Effector memory CD4-positive, alpha-beta T cell (primary cell): ENCODE measurements around the gene TENM4.
"Not testable (repeated sequence)": the region's sequence is repeated elsewhere in the genome, so short reads cannot be mapped to it uniquely, and the experiment has no call there.

Experiments used
- DNase-seq, 3 donors: peaks; one replicate each; pipeline ENCODE4 v3.0.0-alpha.2; 2020
- H3K27ac ChIP-seq: 2 replicates; pipeline ENCODE4 v1.7.0; 2013; ENCODE audit warnings: mild to moderate bottlenecking, low read length, moderate library complexity; ENCODE audit not compliant: insufficient read depth, poor library complexity, severe bottlenecking
- H3K27me3 ChIP-seq: replicated peaks from 2 replicates; pipeline ENCODE4 v1.7.0; 2013; ENCODE audit warnings: mild to moderate bottlenecking, low read length; ENCODE audit not compliant: insufficient read depth, control insufficient read depth, poor library complexity, severe bottlenecking
- H3K36me3 ChIP-seq: 2 replicates; pipeline ENCODE4 v1.7.0; 2013; ENCODE audit warnings: mild to moderate bottlenecking, low read length, moderate library complexity; ENCODE audit not compliant: control insufficient read depth, insufficient read depth
- H3K4me1 ChIP-seq: 2 replicates; pipeline ENCODE4 v1.7.0; 2013; ENCODE audit warnings: low read length, mild to moderate bottlenecking; ENCODE audit not compliant: control insufficient read depth, insufficient read depth, poor library complexity, severe bottlenecking
- H3K4me3 ChIP-seq: 2 replicates; pipeline ENCODE4 v1.7.0; 2013; ENCODE audit warnings: low read length, low read depth, mild to moderate bottlenecking; ENCODE audit not compliant: insufficient read depth, poor library complexity, severe bottlenecking
- H3K9me3 ChIP-seq: 2 replicates; pipeline ENCODE4 v1.7.0; 2013; ENCODE audit warnings: mild to moderate bottlenecking, low read length, moderate library complexity; ENCODE audit not compliant: control insufficient read depth

Gene TENM4

GRCh38 chr11:78831571-78831970 is 609.3 kb downstream of the TENM4 start:
- H3K27me3 ChIP-seq = no peaks in the 10 kb centered on the region
- H3K36me3 ChIP-seq = no peaks in the 10 kb centered on the region
- H3K4me1 ChIP-seq = no peaks in the 10 kb centered on the region
- H3K9me3 ChIP-seq = no peaks in the 10 kb centered on the region
- no peak overlapping the region for H3K4me3 ChIP-seq
- H3K27ac ChIP-seq = no peak overlapping the region
- DNase-seq = no peak

GRCh38 chr11:78830277-78830819 is 610.5 kb downstream of the TENM4 start:
- Histone ChIP-seq H3K4me1 (no peaks in the 10 kb centered on the region), H3K9me3 (no peaks in the 10 kb centered on the region), H3K4me3 (no peak overlapping the region), H3K27ac (no peak overlapping the region), H3K36me3 (no peaks in the 10 kb centered on the region), H3K27me3 (no peaks in the 10 kb centered on the region)
- no peak for DNase-seq

DNA sequence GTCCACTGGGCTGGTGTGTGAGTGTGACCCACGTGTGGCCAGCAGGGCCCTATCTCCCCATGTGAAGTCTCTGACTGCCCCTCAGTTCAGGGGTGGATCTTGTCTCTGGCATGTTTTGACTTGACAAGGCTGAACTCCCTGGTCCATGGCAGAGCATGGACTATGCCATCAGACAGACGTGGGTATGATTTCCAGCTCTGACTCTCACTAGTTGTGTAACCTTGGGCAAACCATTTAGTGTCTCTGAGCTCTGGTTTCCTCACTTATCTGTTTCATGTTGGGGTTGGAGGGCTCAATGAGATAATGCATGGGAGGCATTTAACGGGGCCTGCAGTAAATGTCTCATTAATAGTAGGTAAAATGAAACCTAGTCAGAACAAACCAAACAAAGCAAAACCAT is 611.7 kb downstream of the TENM4 start:
- DNase-seq = no peak
- Histone ChIP-seq H3K27me3 (no peaks in the 10 kb centered on the region), H3K4me1 (no peaks in the 10 kb centered on the region), H3K9me3 (no peaks in the 10 kb centered on the region), H3K36me3 (no peaks in the 10 kb centered on the region), H3K4me3 (no peak overlapping the region), H3K27ac (no peak overlapping the region)

DNA sequence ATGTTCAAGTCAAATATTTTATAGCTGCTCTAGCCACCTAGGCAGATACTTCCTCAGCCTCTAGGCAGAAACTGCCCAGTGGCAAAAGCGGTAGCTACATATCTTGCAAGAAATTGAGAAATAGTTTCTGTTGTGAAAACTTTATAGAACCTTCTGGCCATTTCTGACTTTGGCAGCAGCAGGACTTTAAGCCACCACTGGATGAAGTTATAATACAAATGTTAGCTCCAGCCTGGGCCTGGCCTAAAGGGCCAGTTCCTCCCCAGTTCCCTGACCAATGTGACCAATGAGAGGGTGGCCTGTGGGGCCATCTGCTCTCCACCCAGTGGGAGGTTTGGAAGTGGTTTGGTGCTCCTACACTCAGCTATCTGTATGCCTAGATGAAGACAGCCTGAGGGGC is 612.2 kb downstream of the TENM4 start:
- H3K4me1 ChIP-seq = no peaks in the 10 kb centered on the region
- H3K27me3 ChIP-seq = no peaks in the 10 kb centered on the region
- H3K9me3 ChIP-seq = no peaks in the 10 kb centered on the region
- no peaks in the 10 kb centered on the region for H3K36me3 ChIP-seq
- no peak overlapping the region for H3K4me3 ChIP-seq
- DNase-seq = no peak
- no peak overlapping the region for H3K27ac ChIP-seq

DNA sequence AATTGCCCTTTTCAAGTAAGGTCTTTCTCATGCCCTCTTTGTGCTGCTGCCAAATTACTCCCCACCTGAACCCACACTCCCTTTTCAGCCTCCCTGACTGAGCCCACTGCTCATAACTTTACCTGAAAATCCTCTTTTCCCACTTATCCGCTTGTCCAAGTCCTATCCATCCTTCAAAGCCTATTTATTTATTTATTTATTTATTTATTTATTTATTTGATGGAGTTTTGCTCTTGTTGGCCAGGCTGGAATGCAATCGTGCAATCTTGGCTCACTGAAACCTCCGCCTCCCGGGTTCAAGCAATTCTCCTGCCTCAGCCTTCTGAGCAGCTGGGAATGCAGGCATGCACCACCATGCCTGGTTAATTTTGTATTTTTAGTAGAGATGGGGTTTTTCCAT is 613.5 kb downstream of the TENM4 start:
- DNase-seq, H3K4me3 ChIP-seq, H3K27ac ChIP-seq, H3K9me3 ChIP-seq, H3K36me3 ChIP-seq, H3K4me1 ChIP-seq, H3K27me3 ChIP-seq: not testable (repeated sequence)

DNA sequence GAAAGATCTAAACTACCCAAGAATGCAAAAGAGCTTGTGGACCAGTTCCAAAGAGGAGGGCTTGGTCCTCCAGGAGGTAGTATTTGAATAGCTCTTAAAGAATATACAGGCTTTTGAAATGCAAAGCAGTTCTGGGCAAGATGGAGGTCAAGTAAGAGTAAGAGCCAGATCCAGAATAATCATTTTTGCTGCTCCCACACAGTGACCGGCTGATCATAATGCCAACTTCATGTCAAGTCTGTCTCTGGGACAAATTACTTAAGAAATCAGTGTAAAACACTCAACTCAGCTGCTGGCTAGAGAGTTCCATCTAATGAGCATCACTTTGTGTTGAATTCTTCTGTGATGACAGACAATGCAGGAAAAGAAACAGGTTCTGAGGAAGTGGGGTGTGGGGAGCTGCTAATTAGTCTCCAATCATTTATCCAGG is 615.2 kb downstream of the TENM4 start:
- no peaks in the 10 kb centered on the region for H3K4me1 ChIP-seq
- no peaks in the 10 kb centered on the region for H3K27me3 ChIP-seq
- H3K27ac ChIP-seq = no peak overlapping the region
- H3K36me3 ChIP-seq = no peaks in the 10 kb centered on the region
- no peak overlapping the region for H3K4me3 ChIP-seq
- DNase-seq = no peak
- H3K9me3 ChIP-seq = no peaks in the 10 kb centered on the region

GRCh38 chr11:78823588-78823987 is 617.2 kb downstream of the TENM4 start:
- Histone ChIP-seq H3K36me3 (no peaks in the 10 kb centered on the region), H3K9me3 (no peaks in the 10 kb centered on the region), H3K27me3 (no peaks in the 10 kb centered on the region), H3K4me1 (no peaks in the 10 kb centered on the region), H3K27ac (no peak overlapping the region), H3K4me3 (no peak overlapping the region)
- no peak for DNase-seq

DNA sequence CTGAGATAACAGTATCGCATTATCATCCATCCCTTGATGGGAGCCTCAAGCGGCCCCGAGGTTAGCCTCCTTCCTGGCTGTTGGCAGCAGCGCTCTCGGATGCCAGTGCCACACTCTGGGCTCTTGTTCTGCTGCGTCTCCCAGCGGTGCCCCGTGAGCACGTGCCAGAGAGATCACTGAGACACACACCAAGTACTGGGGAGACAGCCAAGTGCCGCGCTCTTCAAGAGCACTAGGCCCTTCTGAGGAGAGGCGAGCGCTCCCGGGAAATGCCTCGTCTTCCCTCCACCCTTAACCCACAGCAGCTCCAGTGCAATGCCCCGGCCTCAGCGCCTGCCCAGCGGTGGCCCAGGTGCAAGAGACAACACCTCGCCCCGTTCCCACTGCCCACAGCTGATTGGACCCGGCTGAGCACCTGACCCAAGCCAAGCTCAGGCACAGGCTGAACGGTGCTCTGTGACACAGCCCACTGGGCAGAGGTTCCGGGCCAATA is 617.9 kb downstream of the TENM4 start:
- Histone ChIP-seq H3K4me1 (no peaks in the 10 kb centered on the region), H3K4me3 (no peak overlapping the region), H3K27me3 (no peaks in the 10 kb centered on the region), H3K27ac (no peak overlapping the region), H3K9me3 (no peaks in the 10 kb centered on the region), H3K36me3 (no peaks in the 10 kb centered on the region)
- DNase-seq = no peak

DNA sequence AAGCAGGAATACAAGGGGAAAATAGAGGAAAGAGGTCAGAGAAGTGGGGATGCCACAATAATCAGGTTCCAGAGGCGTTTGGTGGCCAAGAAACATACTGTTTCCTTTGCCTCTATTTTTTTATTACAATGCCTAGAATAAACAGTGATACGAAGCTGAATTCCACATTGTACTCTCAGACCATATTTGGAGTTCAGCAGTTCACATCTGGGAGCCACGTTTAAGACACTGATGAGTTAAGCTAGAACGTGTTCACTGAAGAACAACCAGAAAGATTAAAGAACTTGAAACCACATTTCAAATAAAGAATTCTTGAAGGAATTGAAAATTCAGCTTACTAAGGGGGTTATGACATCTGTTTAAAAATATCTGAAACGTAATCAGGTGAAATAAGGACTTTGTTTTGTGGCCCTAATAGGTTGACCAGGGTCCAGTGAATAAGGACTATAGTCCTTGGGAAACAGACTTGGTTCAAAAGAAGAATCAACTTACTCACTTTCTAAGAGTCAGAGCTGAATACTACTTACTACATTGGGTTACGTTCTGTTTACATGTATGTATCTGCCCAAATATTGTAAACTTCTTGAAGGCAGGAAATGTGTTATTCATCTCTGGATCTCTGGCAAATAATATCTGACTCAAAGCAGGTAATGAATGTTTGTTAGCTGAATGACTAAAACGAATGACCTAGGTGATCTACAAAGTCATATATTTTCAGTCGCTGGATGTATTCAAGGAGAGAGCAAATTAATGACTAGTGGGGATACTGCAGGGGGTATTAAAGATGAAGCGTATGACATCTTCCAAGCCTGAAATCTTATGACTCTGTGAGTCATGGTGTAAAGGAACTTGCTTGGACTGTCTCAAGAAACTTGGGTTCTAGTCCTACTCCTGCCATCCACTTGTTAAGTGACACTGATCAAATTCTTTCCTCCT is 619.2 kb downstream of the TENM4 start:
- Histone ChIP-seq H3K4me1 (no peaks in the 10 kb centered on the region), H3K36me3 (no peaks in the 10 kb centered on the region), H3K9me3 (no peaks in the 10 kb centered on the region), H3K27ac (no peak overlapping the region), H3K27me3 (no peaks in the 10 kb centered on the region), H3K4me3 (no peak overlapping the region)
- no peak for DNase-seq

GRCh38 chr11:78820741-78821140 is 620.1 kb downstream of the TENM4 start:
- no peak for DNase-seq
- Histone ChIP-seq H3K27ac (no peak overlapping the region), H3K9me3 (no peaks in the 10 kb centered on the region), H3K27me3 (no peaks in the 10 kb centered on the region), H3K4me3 (no peak overlapping the region), H3K36me3 (no peaks in the 10 kb centered on the region), H3K4me1 (no peaks in the 10 kb centered on the region)
